Measurements from ENCODE around the gene XPO1. TPM values are rescaled to one million over a fixed set of nuclear protein-coding genes. Genes with fewer than 3 reads are reported as not detected.

XPO1 gene
- total RNA-seq, 1 donor from 2014 or later: 103 TPM

- Mint-ChIP-seq H3K36me3 (ENCODE audit: unreplicated experiment) (no peaks in the 10 kb centered on the region), H3K4me3 (ENCODE audit: unreplicated experiment) (no peak overlapping the region), H3K9me3 (ENCODE audit: unreplicated experiment) (no peaks in the 10 kb centered on the region), H3K27me3 (ENCODE audit: unreplicated experiment) (no peaks in the 10 kb centered on the region), H3K4me1 (ENCODE audit: low read depth, unreplicated experiment) (peaks cover 5% of the 10 kb centered on the region), H3K27ac (ENCODE audit: unreplicated experiment) (no peak overlapping the region)
- TF ChIP-seq, protein P1, sequence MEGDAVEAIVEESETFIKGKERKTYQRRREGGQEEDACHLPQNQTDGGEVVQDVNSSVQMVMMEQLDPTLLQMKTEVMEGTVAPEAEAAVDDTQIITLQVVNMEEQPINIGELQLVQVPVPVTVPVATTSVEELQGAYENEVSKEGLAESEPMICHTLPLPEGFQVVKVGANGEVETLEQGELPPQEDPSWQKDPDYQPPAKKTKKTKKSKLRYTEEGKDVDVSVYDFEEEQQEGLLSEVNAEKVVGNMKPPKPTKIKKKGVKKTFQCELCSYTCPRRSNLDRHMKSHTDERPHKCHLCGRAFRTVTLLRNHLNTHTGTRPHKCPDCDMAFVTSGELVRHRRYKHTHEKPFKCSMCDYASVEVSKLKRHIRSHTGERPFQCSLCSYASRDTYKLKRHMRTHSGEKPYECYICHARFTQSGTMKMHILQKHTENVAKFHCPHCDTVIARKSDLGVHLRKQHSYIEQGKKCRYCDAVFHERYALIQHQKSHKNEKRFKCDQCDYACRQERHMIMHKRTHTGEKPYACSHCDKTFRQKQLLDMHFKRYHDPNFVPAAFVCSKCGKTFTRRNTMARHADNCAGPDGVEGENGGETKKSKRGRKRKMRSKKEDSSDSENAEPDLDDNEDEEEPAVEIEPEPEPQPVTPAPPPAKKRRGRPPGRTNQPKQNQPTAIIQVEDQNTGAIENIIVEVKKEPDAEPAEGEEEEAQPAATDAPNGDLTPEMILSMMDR (IDR thresholded peaks at IDR 0.05; ENCODE audit: partially characterized antibody, unreplicated experiment): no peak
- no peak for DNase-seq
Observed at GRCh38 chr2:61463769-61464475, 74.2 kb downstream of the XPO1 start.

GRCh38 chr2:61461404-61461803, 76.8 kb downstream of the XPO1 start:
- Mint-ChIP-seq H3K4me3 (ENCODE audit: unreplicated experiment) (no peak overlapping the region), H3K4me1 (ENCODE audit: low read depth, unreplicated experiment) (peaks cover 5% of the 10 kb centered on the region), H3K36me3 (ENCODE audit: unreplicated experiment) (no peaks in the 10 kb centered on the region), H3K27ac (ENCODE audit: unreplicated experiment) (no peak overlapping the region), H3K27me3 (ENCODE audit: unreplicated experiment) (no peaks in the 10 kb centered on the region), H3K9me3 (ENCODE audit: unreplicated experiment) (no peaks in the 10 kb centered on the region)
- TF ChIP-seq, protein P1 (IDR thresholded peaks at IDR 0.05; ENCODE audit: partially characterized antibody, unreplicated experiment): no peak
- no peak for DNase-seq

GRCh38 chr2:61460163-61460562, 78.0 kb downstream of the XPO1 start:
- TF ChIP-seq, protein P1 (IDR thresholded peaks at IDR 0.05; ENCODE audit: partially characterized antibody, unreplicated experiment): no peak
- Mint-ChIP-seq H3K27ac (ENCODE audit: unreplicated experiment) (no peak overlapping the region), H3K4me3 (ENCODE audit: unreplicated experiment) (no peak overlapping the region), H3K4me1 (ENCODE audit: low read depth, unreplicated experiment) (peaks cover 5% of the 10 kb centered on the region), H3K27me3 (ENCODE audit: unreplicated experiment) (no peaks in the 10 kb centered on the region), H3K9me3 (ENCODE audit: unreplicated experiment) (no peaks in the 10 kb centered on the region), H3K36me3 (ENCODE audit: unreplicated experiment) (no peaks in the 10 kb centered on the region)
- DNase-seq: no peak

GRCh38 chr2:61456746-61457420, 81.3 kb downstream of the XPO1 start:
- H3K27me3 Mint-ChIP-seq (ENCODE audit: unreplicated experiment): no peaks in the 10 kb centered on the region
- no peaks in the 10 kb centered on the region for H3K9me3 Mint-ChIP-seq (ENCODE audit: unreplicated experiment)
- no peak overlapping the region for H3K4me3 Mint-ChIP-seq (ENCODE audit: unreplicated experiment)
- H3K4me1 Mint-ChIP-seq (ENCODE audit: low read depth, unreplicated experiment): no peaks in the 10 kb centered on the region
- no peak for DNase-seq
- H3K36me3 Mint-ChIP-seq (ENCODE audit: unreplicated experiment): no peaks in the 10 kb centered on the region
- no peak overlapping the region for H3K27ac Mint-ChIP-seq (ENCODE audit: unreplicated experiment)
- TF ChIP-seq, protein P1 (IDR thresholded peaks at IDR 0.05; ENCODE audit: partially characterized antibody, unreplicated experiment): no peak

Data from glutamatergic neuron (in vitro differentiated cells).